Stromal cell of bone marrow (primary cell): ENCODE data around the gene MPHOSPH8.
"Not testable (repeated sequence)": the region's sequence is repeated elsewhere in the genome, so short reads cannot be mapped to it uniquely, and the experiment has no call there.

Experiments
- DNase-seq: peaks from one replicate; pipeline ENCODE4 v3.0.0-alpha.2; 2012; ENCODE audit warnings: low read depth

The MPHOSPH8 gene

GRCh38 chr13:19634256-19634740 lies 839 bp downstream of the MPHOSPH8 start:
- DNase-seq, result no peak

DNA sequence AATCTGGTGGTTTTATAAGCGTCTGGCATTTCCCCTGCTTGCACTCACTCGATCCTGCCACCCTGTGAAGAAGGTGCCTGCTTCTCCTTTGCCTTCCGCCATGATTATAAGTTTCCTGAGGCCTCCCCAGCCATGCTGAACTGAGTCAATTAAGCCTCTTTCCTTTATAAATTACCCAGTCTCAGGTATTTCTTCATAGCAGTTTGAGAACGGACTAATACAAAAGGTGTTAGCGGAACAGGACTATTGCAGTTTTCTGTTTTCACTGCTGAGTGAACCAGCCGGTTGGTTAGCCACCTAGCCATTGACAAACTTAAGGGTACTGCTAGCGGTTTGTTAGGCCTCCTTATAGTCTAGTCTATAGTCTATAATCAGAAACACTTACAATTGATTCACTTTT lies 2.5 kb downstream of the MPHOSPH8 start:
- not testable (repeated sequence) for DNase-seq

GRCh38 chr13:19643652-19644051 lies 10.2 kb downstream of the MPHOSPH8 start:
- no peak for DNase-seq

- DNase-seq, result no peak
These were observed 11.5 kb downstream of the MPHOSPH8 start for GRCh38 chr13:19645000-19645399.

GRCh38 chr13:19646063-19646462 lies 12.6 kb downstream of the MPHOSPH8 start:
- DNase-seq, result no peak

GRCh38 chr13:19650742-19651141 lies 17.3 kb downstream of the MPHOSPH8 start:
- no peak for DNase-seq

DNA sequence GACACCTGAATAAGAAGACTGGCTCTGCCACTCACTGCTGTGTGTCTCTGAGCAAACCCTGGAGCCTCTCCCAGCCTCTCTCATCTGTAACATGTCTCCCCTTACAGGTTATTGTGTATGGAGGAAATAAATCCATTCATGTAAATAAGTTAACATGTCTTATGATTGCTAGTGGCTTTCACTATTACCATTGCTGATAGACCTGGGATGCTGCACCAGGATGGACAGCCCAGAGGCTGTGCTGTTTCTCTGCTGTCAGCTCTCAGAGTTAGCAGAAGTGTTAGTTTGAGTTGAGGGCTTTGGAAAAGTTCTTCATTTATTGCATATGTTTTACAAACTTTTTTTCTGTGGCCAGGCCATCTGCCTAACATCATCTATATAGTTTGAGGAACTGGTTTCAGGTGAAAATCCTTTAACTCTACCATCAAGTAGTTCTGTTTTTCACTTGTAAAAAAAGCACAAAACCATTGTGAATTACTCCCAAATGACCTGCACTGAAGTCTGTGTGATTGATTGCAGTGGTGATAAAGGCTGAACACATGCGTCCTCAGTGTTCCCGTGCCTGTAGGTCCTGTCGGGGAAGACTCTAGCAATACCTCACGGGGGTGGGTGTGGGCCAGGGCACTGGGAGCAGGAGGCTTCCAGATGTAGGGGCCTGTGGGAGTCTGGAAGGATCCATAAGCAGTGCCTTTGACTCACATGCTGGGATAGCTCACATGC lies 24.6 kb downstream of the MPHOSPH8 start:
- DNase-seq, result no peak

GRCh38 chr13:19658831-19659230 lies 25.4 kb downstream of the MPHOSPH8 start:
- no peak for DNase-seq

- DNase-seq, result no peak
These were observed 27.7 kb downstream of the MPHOSPH8 start for GRCh38 chr13:19661126-19661525.

DNA sequence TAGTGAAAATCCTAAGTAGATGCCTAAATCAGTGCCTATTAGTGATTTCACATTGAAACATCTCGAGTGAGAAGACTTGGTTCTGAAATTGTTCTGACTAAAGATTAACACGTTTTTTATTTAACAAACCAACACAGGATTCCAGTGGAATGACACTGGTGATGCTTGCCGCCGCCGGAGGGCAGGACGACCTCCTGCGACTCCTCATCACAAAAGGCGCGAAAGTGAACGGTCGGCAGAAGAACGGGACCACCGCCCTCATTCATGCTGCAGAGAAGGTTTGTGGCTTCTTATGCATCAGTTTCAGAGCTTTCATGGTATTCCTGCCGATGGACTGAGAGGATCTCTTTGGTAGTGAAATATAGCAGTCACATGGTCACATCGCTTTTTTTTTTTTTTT lies 28.1 kb downstream of the MPHOSPH8 start:
- no peak for DNase-seq

GRCh38 chr13:19663416-19663979 lies 30.0 kb downstream of the MPHOSPH8 start:
- DNase-seq, result no peak

DNA sequence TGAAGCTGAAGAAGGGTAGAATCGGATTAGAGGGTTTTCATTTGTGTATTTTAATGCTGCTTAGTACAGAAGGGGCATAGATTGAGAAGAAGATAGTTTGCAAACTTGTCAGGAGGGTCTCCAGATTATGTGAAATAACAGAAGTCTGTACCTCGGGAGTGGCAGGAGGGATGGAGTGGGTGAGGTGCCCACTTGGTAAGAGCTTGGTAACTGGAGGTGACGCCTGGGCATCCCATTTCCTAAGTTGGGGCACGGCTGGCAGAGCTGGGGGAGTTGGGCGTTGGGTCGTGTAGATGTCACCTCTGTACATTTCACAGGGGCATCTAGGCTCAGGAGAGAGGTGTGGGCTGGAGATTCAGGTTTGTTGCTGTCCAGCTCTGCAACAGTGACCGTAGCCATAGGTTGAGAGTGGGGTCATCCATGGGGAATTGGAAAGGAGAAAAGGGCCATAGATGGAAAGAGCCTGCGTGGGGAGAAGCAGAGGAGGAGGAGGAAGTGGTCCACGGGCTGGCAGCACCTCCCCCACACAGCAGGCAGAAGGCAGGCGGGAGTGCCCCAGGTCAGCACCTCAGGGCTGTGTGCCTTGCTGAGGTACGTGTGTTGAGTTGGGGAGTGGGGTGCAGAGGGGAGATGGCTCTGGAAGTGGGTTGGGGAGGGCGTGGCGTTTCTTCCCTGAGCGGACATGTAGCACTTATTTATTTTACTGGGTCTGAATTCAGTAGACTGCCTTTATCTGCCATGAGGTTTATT lies 31.2 kb downstream of the MPHOSPH8 start:
- DNase-seq, result no peak

DNA sequence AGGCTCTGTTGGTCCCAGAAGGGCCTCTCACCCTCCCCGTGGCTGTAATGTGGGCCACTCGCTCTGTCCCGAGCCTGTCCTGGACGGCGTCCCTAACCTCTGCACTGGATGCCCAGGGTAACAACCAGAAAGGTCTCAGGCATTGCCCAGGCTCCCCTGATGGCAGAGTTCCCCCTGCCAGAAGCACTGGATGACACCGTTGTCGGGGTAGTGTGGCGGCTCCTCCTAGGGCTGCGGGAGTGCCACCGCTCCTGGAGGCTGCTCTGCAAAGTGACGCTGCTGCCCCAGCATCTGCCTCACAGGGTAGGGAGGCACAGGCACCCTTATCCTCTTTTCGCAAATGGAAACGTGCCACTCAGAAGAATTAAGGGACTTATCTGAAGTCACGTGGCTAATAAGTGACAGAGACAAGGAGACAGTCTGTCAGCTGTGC lies 32.0 kb downstream of the MPHOSPH8 start:
- no peak for DNase-seq

DNA sequence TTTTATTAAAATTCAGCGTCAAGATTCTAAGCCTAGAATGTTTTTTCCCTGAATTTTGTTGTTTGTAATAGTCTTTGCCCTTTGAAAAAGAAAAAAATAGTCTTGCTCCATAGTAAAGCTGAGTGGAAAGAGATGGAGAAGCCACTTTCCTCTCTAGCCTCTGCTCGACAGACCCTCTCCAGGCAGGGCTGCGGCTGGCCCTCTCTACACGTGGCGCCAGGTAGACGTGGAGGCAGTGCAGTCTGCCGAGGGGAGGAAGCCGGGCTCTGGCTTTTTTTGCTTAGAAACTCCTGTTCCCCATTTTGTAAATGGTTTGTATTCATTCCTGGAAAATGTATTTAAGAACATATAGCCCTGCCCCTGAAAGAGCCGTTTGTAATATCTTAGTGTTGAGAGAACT lies 35.3 kb downstream of the MPHOSPH8 start:
- no peak for DNase-seq

DNA sequence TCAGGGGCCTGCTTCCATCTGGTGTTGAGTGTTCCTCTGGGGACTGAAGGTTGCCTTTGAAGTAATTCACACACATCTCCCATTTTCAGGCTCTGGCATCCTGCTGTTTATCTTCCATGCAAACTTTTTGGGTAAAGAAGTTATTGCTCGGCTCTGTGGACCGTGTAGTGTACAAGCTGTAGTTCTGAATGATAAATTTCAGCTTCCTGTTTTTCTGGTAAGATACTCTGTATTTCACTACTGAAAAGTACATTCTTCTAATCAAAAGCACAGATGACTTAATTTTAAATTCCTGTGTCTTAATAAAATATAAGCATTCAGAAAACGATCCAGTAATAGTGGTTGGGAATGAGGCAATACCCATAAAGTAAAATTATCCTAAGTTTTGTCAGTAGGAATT lies 36.7 kb downstream of the MPHOSPH8 start:
- DNase-seq, result no peak

DNA sequence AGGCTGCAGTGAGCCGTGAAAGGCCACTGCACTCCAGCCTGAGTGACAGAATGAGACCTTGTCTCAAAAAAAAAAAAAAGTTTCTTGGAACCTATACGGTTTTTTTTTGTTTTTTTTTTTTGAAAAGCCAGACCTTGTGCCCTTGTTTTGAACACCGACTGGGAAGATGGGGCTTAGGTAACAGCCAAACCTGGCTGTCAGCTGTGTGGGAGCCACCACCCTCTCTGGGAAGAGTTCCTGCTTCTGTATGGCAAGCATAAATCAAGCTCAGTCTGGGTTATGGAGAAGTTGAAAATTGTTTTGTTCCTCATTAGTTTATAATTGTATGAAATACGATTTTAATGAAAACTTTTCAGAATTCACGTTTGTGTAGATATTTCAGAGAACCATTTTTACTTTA lies 39.5 kb downstream of the MPHOSPH8 start:
- DNase-seq, result no peak

GRCh38 chr13:19673473-19674430 lies 40.3 kb downstream of the MPHOSPH8 start:
- DNase-seq, result no peak

DNA sequence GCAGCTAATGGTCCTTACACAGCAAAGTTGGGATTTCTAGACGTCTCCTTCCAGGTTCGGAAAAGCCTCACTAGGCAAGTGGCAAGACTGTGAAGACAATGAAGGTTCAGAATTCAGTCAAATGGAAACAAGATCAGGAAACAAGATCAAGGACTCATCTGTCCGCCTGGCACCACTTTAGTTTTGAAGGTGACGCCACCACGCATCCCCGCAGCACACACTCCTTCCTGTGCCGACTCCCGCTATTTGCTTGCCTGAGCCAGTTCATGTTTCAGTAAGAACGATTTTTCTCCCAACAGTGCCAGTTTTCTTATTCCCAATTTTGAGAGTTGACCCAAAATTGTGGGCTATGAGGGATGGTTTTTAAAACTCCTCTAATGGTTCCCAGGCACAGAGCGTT lies 41.4 kb downstream of the MPHOSPH8 start:
- no peak for DNase-seq

DNA sequence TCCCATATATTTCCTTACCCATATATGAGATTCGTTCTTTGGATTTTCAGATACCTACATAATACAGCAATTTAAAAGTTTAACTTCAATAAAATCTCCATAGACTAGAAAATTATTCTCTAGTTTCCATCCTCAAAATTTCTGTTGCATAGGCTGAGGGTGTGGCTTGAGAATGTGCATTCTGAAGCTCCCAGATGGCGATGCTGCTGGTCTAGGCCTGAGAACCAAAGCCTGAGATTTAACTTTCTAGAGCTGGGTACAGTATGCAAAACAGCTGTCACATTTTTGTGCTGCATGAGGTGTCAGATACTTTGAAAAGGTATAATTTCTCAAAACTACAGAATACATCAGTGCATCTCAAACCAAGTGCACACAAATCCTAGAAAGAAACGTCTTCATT lies 42.7 kb downstream of the MPHOSPH8 start:
- no peak for DNase-seq

DNA sequence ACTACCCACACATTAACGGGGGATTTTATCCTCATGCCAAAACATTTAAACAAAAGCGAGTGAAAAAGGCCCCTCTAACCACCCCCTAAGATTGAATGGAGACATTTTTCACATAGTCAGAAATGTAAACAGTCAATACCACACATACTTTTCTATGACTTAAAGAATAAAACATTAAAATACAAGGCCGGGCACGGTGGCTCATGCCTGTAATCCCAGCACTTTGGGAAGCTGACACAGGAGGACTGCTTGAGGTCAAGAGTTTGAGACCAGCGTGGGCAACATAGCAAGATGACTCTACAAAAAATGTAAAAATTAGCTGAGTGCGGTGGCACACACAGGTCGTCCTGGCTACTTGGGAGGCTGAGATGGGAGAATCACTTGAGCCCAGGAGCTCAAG lies 47.3 kb downstream of the MPHOSPH8 start:
- no peak for DNase-seq

DNA sequence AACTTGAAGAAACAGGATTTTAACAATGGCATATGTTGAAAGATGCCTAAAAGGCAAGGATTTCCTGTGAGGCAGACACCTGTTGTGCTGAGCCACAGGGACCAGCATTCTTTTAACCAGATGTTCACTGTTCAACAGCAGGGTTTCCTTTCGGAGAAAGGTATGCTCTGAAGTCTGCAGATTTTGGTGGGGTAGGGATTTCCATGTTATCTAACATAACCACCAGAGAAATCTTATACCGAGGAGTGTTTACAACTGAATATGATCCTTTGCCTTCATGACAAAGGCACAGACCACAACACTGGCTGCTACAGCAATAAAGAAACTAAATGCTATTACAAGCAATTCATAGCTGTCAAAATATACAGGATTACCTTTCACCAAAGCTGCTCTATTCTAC lies 48.1 kb downstream of the MPHOSPH8 start:
- no peak for DNase-seq

DNA sequence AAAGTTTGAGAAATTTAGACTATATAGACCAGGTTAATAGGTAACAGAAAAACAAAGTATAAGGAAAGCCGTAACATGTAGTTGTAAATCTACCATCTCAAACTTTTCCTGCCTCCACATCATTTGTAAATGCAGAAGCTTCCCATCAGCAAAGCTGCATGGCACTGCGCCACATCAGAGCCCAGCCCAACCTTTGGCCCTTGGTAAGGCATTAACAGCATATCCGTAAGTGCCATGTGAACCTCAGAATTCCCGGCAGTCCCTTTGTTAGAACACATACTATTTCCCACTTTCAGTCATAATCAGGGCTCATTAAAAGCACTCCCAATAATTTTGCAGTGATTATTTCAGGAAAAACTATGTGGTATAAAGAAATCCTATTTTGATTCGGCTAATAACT lies 51.6 kb downstream of the MPHOSPH8 start:
- no peak for DNase-seq
